ENCODE measurements around the gene TMPRSS11E.
A peak's percentile ranks its signal among the peaks of the same experiment; 100 is the strongest.
"Not testable (repeated sequence)": the region's sequence is repeated elsewhere in the genome, so short reads cannot be mapped to it uniquely, and the experiment has no call there.

The TMPRSS11E gene

GRCh38 chr4:68447201-68447600, at the start of gene TMPRSS11E:
Gene TMPRSS11E (plus strand): TSS chr4:68447463. CDS start chr4:68447513, 50 bp downstream.
- no peak for DNase-seq (ENCODE audit: low spot score)

- DNase-seq (ENCODE audit: low spot score): no peak
Measured at GRCh38 chr4:68399306-68399705, 48.0 kb upstream of the TMPRSS11E start.

- DNase-seq (ENCODE audit: low spot score): no peak
Measured at GRCh38 chr4:68401231-68401630, 46.0 kb upstream of the TMPRSS11E start.

- no peak for DNase-seq (ENCODE audit: low spot score)
Measured at GRCh38 chr4:68404153-68404552, 43.1 kb upstream of the TMPRSS11E start.

- peak; percentile 51 for DNase-seq (ENCODE audit: low spot score)
Measured at GRCh38 chr4:68405718-68406478, 41.4 kb upstream of the TMPRSS11E start.

GRCh38 chr4:68406479-68406859, 40.8 kb upstream of the TMPRSS11E start:
- DNase-seq (ENCODE audit: low spot score): no peak

- not testable (repeated sequence) for DNase-seq (ENCODE audit: low spot score)
Measured at GRCh38 chr4:68407015-68407867, 40.0 kb upstream of the TMPRSS11E start.

GRCh38 chr4:68407868-68408190, 39.4 kb upstream of the TMPRSS11E start:
- DNase-seq (ENCODE audit: low spot score): no peak

- no peak for DNase-seq (ENCODE audit: low spot score)
Measured at GRCh38 chr4:68410149-68410548, 37.1 kb upstream of the TMPRSS11E start.

GRCh38 chr4:68410643-68411042, 36.6 kb upstream of the TMPRSS11E start:
- DNase-seq (ENCODE audit: low spot score): no peak

GRCh38 chr4:68412031-68412430, 35.2 kb upstream of the TMPRSS11E start:
- DNase-seq (ENCODE audit: low spot score): not testable (repeated sequence)

GRCh38 chr4:68416591-68416990, 30.7 kb upstream of the TMPRSS11E start:
- no peak for DNase-seq (ENCODE audit: low spot score)

- DNase-seq (ENCODE audit: low spot score): no peak
Measured at GRCh38 chr4:68426516-68426915, 20.7 kb upstream of the TMPRSS11E start.

GRCh38 chr4:68430337-68430736, 16.9 kb upstream of the TMPRSS11E start:
- DNase-seq (ENCODE audit: low spot score): no peak

GRCh38 chr4:68432320-68432719, 14.9 kb upstream of the TMPRSS11E start:
- no peak for DNase-seq (ENCODE audit: low spot score)

- no peak for DNase-seq (ENCODE audit: low spot score)
Measured at GRCh38 chr4:68433582-68433981, 13.7 kb upstream of the TMPRSS11E start.

- no peak for DNase-seq (ENCODE audit: low spot score)
Measured at GRCh38 chr4:68434277-68434676, 13.0 kb upstream of the TMPRSS11E start.

- DNase-seq (ENCODE audit: low spot score): no peak
Measured at GRCh38 chr4:68434836-68435235, 12.4 kb upstream of the TMPRSS11E start.

GRCh38 chr4:68445111-68445510, 2.2 kb upstream of the TMPRSS11E start:
- DNase-seq (ENCODE audit: low spot score): no peak

- DNase-seq (ENCODE audit: low spot score): no peak
Measured at GRCh38 chr4:68451246-68452211, 4.3 kb downstream of the TMPRSS11E start.

GRCh38 chr4:68460085-68460484, 12.8 kb downstream of the TMPRSS11E start:
- DNase-seq (ENCODE audit: low spot score): no peak

GRCh38 chr4:68461790-68462189, 14.5 kb downstream of the TMPRSS11E start:
- no peak for DNase-seq (ENCODE audit: low spot score)
